HG03135 (cell line): ENCODE data around the gene BARHL1.

Experiments
- ATAC-seq: cut with Tn5 transposase; IDR thresholded peaks from one replicate; pipeline ENCODE4 v1.9.1; 2021; ENCODE audit warnings: mild to moderate bottlenecking, moderate library complexity; ENCODE audit not compliant: unreplicated experiment

The BARHL1 gene

DNA sequence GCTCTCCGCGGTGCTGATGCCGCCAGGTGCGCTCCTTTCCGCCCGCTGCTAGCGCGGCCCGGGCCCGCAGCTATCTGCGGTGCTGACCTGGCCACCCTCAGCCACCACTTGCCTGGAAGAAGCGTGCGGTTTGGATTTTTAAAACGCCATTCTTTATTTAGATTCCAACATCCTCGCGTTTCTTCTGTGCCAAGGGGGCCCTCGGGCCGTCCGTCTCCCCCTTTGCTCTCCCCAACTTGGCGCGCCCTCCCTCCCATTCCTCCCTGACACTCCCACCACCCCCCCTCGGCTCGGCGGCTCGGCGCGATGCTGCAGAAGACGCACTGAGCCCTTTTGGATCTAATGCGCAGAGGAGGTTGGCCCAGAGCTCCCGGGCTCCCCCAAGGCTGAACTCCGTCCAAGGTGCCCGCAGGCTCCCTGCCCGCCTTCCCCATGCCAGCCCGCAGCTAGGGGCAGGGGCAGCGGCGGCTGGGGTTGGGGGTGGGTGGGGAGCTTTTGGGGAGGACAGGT, at the start of gene BARHL1:
TSS of gene BARHL1 (plus strand) at position 331 of the 510 bp plus-strand sequence. CDS start 192 bp downstream, outside the sequence.
- ATAC-seq, result no peak

DNA sequence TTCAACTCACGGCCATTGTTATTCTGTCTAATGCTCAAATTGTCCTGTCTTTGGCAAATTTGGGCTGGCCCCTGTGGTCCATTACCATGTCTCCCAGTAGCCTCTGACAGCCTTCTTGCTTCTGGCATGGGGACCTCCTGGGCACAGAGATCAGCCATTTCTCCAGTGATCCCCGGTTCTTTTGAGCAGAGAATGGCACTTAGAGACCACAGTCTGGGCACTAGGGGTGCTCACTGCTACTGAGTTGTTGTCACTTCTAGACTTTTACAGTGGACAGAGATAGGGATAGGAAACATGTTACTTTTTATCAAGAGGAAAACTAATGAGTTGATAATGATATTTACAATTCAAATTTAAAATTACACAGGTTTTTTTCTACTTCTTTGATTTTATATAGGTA, 47.6 kb upstream of the BARHL1 start:
- no peak for ATAC-seq

DNA sequence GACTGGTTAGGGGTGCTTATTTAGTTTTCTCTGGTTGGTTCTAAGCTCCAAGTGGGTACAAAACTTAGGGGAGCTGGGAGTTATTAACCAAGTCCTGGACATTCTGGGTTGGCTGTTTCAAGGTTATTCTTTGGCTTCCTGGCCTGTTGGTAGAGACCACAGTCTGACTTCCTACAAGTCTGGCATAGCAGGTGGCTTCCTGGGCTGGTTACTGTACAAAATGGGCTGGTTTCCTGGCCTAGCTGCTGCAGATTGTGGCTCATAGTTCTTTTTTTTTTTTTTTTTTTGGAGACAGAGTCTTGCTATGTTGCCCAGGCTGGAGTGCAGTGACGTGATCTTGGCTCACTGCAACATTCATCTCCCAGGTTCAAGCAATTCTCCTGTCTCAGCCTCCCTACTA, 46.3 kb upstream of the BARHL1 start:
- ATAC-seq, result no peak

DNA sequence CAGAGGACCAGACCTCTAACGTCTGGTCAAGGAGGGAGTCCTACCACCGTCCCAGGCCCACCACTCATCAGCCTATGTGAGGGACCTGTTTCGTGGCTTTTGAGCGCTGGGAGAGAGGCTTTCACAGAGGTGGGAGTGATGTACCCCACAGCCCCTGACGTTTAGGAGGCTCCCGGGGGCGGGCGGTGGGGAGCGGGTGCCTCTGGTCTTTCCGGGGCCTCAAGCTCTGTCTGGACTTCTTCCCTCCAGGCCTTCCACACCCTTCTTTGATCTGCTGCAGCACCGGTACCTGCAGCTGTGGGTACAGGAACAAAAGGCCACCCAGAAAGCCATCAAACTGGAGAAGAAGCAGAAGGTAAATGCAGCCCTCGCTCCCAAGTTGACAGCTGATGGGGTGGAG, 45.1 kb upstream of the BARHL1 start:
- no peak for ATAC-seq

DNA sequence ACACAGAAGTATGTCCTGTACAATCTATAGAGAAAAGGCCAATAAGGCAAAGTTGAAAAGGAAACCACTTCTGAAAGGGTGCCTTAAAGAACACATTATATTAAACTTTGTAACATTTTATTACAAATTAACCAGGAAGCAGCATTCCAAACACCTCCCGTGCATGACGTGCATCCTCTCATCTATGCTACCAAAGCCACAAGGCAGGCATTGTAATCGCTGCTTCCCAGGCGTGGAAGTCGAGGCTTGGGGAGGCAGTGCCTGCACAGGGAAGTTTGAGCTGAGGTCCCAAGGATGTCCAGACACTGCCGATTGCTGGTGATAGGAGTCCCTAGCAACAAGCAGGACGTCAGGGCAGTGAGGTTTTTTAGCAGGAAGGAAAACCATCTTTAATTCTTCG, 44.3 kb upstream of the BARHL1 start:
- ATAC-seq, result no peak

DNA sequence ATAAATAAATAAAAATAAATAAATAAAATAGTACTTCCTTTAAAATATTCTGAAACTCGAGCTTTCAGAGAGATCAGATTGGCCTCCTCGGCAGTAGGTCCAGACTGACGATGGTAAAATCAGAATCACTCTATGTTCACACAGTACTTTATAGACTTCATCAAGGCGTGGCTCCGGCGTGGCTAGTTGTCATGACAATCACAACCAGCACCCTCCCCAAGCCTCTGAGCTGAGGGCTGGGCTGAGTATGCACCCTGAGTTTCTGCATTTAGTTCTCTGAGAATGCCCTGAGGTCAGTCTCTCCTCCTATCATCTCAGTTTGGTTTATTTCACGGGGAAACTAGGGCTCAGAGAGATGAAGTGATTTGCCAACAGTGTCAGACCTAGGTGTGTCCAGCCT, 43.3 kb upstream of the BARHL1 start:
- no peak for ATAC-seq

DNA sequence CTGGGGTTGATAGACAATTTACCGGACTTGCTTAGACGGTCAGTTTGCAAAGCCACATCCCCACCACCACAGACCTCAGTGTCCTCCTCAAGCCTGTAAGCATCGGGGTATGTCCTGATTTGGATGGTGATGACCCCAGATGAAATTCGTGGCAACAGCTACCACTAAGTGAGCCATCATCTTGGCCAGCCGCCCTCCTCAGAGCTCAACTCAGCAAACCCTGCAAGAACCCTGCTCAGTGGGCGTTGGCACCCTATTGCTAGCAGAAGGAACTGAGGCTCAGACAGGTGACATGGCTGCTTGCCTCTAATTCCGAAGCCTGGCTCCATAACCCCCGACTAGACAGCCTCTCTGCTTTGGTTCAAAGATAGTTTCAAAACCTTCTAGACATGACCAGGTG, 41.4 kb upstream of the BARHL1 start:
- no peak for ATAC-seq

DNA sequence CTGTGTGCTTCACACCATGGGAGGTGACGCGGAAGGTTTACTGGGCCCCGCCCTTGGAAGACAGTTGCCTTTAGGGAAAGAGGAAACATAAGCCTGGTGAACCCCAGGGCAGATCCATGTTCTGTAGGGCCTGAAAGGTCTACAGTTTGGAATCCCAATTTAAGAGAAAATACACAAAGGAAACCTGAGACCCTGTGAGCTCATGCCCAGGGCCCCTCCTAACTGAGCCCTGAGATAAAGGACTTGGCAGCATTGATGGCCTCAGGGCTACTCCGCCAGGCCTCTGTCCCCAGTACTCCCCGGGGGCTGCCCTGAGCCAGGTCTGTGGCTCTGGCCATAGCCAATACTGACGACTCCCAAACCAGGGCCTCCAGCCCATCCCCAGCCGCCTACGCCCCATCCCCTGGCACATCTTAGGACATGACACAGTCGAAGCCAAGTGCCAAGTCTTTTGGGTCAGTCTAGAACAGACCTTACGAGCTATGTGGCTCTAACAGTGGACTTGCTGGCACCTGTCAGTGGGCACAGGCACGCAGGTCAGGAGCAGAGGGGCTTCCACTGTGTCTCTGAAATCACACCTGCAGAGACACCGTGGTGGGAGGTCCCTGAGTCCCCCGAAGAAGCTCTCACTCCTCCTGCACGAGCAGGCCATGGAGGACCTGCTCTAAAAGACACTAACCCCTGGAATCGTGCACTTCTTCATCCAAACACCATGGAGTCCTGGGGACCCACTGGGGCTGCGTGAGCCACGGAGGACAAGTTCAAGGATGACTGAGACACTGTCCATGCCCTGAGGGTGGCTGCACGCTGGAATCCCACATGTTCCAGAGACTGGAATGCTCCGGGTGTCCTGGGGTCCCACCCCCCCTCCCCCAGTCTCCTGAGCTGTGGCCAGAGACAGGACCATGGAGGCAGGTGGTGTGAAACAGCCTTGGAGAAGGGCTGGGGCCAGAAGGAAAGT, 40.3 kb upstream of the BARHL1 start:
- ATAC-seq, result no peak

DNA sequence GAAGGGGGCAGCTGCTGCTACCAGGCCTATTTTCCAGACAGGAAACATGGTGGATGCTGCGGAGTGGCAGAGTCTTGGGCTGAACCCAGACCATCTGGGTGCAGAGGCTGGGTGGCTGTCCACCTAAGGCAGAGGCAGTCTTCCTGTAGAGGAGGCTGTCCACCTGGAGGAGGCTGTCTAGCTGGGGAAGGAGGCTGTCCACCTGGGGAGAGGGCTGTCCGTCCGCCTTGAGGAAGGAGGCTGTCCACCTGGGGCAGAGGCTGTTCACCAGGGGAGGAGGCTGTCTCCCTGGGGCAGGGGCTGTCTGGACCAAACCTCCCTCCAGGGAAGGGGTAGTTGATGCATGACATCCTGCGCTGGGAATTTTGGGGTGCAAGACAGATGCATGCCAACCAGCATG, 39.2 kb upstream of the BARHL1 start:
- ATAC-seq, result no peak

DNA sequence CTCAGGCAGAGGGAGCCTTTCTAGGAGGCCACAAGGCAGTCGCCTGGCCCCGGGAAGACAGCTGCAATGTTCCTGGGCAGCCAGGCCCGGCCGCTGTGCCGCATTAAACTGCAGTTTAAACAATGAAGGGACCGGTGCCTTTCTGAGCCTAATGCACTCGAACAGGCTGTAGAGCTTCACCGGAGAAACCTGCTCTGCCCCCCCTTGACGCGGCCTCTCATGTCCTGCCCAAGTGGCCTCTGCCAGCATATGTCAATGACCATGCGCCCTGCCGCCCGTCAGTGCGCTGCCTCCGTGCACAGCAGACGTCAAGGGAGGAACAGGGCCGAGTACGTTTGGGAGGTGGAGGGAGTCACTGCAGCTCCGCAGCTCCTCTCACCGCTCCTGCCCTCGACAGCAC, 38.4 kb upstream of the BARHL1 start:
- no peak for ATAC-seq

DNA sequence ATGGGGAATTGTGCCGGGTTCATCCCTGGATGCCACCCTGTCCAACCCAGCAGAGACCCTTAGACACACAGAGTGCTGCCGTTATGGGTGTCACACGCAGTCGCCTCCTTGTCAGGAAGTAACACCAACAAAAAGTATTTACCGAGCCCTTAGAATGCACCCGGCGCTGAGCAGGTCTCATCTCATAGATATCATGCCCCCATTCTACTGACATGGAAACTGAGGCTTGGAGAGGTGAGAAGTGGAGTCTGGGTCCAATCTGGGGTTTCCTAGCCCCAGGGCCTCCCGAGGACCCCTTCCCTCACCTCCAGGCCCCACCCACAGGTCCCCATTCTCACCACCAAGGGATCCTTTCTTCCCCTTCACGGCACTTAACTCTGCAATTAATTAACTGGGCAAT, 36.8 kb upstream of the BARHL1 start:
- ATAC-seq, result no peak

DNA sequence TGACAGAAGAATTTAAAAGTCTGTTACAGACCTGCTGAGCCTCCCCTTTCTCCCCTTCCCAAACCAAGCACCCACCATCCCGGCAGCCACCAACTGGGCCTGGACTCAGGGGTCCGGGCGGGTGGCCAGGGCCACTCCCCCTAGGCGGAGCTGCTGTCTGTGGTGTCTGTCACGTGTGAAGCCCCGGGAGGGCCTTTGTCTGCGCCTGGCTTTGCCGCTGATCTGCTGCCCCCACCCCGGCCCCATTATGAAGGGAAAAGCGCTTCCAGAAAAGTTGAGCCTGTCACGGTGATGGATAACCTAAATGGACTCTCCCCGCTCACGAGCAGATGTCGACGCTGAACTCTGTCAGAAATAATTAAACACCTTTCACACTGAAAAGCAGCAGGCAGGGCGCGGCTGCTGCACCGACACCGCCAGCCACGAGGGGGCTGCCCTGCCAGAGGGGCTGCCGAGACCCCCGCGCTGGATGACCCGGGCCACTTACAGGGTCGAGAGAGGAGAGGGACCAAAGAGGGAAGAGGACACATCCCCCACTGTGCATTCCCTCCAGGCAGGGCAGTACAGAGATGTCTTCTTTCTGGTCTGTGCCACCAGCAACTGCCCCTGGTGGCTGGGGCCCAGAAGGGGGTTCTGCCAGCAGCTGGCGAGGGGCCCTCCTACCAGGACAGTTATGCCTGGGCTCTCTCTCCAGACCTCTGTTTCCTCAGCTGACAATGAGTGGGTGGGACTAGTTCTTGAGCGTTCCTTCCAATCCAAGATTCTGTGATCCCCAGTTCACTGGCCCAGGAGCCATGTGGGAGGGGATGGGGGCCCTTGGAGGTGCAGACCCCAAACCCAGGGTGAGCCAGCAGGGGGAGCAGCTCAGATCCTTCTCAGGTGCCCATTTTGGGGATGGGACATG, 36.0 kb upstream of the BARHL1 start:
- no peak for ATAC-seq

DNA sequence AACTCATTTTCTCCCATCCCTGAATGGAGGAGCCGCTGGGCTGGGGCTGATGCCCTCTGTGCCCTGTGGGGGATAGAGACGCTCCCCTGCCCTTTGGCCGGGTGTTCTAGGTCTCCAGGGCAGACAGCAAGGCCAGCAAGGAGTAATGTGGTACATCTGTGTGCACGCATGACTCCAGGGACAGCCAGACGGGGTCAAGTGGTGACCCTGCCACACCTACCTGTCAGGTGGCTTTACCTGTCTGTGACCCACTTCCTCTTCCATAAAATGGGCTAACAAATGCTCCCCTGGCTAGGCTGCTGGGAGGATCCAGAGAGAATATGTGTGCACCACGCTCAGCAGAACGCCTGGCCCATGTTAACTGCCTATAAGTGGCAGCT, 35.4 kb upstream of the BARHL1 start:
- no peak for ATAC-seq

DNA sequence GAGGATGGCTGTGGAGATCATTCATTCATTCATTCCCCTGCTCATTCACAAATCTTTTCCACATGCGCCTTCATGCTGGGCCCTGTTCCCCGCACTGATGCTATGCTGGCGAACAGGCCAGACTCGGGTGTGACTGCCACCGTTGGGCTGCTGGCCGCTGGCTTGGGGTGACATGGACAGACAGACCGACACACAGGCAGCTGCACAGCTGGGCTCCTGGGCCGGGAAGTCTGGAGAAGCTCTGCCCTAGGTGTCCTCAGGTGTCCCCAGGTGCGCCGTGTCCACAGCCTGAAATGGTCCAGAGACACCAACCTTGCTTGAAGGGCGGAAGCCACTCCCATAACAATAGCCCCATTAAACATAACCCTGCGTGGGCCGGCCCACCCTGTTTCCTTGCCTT, 35.0 kb upstream of the BARHL1 start:
- ATAC-seq, result no peak

DNA sequence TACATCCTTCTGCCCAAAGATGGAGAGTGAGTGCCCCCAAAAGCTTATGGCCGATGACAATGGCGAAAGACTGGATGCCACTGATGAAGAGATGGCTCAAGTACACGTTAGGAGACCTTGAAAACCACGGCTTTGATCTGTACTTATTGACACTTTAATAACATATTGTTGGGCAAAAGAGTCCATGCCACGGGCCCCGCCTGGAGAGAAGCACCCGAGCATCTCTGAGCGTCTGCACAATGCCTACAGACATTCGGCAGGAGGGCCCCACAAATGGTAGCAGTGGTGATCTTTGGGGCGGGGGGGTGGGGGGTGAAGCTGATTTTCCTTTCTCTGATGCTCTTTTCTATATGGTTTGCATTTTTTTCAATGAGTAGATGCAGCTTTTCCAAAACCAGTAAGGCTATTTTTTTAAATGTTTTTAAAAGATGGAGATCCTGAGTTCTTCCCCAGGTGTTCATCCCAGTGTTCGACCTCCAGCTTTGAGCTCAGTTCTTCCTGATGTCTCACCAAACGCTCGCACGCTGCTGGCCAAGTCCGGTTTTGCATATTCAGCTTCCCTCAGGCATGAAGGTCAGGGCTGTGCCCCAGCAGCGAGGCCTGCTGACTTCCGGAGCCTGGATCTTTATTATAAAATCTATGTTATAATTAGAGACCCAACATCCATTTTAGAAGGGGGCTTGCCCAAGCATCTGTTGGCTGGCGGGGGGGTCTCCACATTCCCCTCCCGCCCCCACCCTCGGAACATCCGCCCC, 34.3 kb upstream of the BARHL1 start:
- no peak for ATAC-seq

DNA sequence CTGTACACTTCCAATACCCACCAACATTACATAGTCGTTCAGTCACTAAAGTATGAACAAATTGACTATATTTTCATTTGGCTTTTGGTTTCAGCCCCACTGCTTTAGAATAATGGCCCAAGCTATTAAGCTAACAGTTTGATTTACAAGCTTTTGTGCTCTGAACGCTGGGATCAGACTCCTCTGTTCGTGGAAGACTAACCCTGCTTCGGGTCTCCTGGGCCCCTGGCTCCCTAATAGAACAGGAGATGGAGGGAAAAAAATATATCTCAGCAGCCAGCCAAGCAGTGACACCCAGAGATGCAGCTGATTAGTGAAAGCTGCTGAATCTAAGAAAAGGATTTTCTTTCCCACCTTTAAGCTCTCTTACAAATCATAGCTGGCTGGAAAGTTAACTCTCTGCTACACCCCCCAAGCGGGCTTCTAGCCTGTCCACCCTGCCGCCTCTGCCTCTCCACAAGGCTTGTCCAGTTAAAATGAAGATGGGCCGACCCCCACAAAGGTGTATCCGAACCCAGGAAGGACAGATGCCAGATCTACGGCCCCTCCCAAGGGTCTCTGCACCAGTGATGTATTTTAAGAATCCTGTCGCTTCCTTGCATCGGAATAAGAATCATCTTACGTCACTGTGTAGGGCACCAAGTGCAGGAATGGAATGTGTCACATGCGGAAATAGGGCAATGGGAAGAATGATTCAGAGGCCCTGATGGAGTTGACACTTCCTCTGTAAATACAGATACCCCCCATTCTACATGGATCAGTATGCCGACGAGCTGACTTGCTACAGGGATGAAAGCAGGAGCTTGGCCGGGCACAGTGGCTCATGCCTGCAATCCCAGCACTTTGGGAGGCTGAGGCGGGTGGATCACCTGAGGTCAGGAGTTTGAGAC, 33.4 kb upstream of the BARHL1 start:
- no peak for ATAC-seq

DNA sequence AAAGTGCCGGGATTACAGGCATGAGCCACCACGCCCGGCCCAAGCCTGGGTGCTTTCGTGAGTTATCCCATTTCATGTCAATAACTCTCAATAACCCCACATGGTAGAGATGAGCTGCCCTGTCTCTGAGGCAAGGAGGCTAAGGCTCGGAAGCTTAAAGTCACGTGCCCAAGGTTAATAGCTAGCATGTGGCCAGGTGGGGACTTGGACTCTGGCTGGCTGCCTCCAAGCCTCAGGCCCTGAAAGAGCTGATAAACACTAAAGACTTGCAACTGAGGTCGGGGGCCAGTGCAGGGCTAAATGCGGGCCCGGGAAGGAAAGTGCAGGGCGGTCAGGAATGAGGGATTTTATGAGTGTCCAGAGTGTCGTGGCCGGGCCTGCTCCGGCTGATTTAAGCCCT, 30.9 kb upstream of the BARHL1 start:
- ATAC-seq, result no peak

DNA sequence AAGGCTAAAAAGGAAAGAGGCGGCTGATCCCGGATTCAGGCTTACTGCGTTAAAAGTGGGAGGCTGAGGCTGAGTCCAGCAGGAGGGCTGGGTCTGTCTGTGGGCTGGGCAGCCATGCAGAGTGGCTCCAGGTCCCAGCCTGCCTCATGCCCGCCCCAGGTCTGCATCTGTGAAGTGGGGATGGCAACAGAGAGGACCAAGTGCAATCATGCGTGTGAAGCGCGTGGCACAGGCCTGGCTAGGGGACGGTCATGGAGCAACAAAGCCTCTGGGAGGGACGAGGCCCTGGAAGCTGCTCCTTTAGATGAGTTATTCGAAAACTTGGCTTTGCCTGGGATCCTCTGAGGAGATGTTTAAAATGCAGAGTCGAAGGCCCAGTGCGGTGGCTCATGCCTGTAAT, 30.4 kb upstream of the BARHL1 start:
- no peak for ATAC-seq

DNA sequence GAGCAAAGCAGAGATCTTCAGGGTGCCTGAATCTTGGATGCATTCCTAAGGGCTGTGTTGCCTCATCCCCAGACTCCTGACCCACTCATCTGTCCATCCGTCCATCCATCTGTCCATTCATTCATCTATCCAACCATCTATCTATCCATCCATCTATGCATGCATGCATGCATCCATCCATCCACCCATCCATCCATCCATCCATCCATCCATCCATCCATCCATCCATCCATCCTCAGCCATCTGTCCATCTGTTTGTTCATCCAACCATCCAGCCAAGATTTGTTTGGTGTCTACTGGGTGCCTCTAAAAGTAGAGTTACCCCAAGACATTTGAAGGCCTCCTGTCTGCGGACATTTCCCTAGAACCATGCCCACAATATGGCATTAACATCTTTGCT, 27.7 kb upstream of the BARHL1 start:
- no peak for ATAC-seq

DNA sequence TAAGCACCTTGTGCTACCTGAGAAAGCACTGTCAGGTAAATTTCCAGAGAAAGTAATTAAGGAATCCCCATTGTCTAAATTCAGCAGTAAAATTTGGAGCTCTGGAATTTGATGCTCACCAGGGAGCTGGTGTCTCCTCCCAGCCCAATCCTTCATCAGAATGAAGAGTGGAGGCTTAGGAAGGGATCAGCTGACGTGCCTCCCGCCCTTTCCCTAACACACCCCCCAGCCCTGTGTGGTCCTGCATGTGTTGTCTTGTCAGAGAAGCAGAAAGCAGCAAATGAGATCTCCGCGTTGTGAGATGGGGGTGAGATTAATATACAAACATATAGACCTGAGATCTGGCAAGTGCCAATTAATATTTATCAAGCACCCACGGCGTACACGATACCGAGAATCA, 26.9 kb upstream of the BARHL1 start:
- no peak for ATAC-seq
